ENCODE data around the gene LRRN3.

DNA sequence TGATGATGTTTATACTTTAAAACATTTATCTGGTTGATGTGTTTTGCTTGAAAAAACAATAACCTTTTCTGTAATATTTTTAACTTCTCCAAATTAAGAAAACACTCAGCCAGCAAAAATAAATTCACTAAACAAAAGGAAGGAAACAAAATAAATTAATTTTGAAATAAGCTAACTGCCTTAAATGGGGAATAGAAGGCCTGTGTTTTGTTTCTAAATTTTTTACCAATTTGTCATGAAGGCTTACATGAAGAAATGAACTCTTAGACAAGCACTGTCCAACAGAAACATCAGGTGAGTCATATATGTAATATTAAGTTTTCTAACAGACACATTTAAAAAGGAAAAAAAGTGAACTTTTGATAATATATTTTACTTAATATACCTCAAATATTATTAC, 68.5 kb downstream of the LRRN3 start:
- TF ChIP-seq MAZ (IDR thresholded peaks at IDR 0.05; ENCODE audit: borderline replicate concordance, low read depth, low read length): no peak
- no peak for TF ChIP-seq MAFK (IDR thresholded peaks at IDR 0.05; ENCODE audit: partially characterized antibody)
- TF ChIP-seq, protein P1, sequence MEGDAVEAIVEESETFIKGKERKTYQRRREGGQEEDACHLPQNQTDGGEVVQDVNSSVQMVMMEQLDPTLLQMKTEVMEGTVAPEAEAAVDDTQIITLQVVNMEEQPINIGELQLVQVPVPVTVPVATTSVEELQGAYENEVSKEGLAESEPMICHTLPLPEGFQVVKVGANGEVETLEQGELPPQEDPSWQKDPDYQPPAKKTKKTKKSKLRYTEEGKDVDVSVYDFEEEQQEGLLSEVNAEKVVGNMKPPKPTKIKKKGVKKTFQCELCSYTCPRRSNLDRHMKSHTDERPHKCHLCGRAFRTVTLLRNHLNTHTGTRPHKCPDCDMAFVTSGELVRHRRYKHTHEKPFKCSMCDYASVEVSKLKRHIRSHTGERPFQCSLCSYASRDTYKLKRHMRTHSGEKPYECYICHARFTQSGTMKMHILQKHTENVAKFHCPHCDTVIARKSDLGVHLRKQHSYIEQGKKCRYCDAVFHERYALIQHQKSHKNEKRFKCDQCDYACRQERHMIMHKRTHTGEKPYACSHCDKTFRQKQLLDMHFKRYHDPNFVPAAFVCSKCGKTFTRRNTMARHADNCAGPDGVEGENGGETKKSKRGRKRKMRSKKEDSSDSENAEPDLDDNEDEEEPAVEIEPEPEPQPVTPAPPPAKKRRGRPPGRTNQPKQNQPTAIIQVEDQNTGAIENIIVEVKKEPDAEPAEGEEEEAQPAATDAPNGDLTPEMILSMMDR (IDR thresholded peaks at IDR 0.05): no peak
- TF ChIP-seq NPAS2 (CRISPR knock-in tag; IDR thresholded peaks at IDR 0.05; ENCODE audit: borderline replicate concordance): no peak
- TF ChIP-seq POLR2A (IDR thresholded peaks at IDR 0.05; ENCODE audit: low read length): no peak
